ENCODE results near the gene RGL1.

The RGL1 gene

DNA sequence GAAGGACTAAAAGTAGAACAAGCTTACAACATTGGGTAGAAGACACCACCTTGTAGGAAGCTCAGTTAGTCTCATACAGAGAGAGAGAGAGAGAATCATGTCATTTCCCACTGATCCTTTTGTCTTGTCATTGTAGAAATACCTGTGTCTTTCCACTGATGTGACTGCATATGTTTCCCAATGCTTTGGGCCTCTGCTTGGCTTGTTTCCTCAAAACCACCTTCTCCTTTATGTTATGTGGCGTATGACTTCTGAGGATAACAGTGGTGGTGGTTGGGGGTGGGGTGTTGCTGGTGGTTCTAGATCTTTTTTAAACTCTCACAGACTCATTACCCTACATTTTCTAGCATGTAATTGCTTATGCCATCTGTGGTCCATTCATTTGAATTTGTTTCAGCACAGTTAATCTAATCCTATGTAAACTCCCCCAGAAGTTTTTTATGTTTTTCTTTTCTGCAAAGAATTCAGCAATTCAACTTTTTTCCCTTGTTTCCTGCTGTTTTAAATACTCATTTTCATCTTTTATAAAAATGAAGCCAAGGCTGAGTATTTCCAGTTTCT lies 9.3 kb downstream of the RGL1 start:
- H3K9me2 ChIP-seq (ENCODE audit: low read depth, low read length), result no peaks in the 10 kb centered on the region
- H3K9ac ChIP-seq (ENCODE audit: low read length), result no peak overlapping the region
- no peak overlapping the region for H3K27ac ChIP-seq (ENCODE audit: low read depth, low read length, poor library complexity, severe bottlenecking)
- H4K20me1 ChIP-seq (ENCODE audit: insufficient read depth, low read length), result no peaks in the 10 kb centered on the region
- no peaks in the 10 kb centered on the region for H3K9me3 ChIP-seq (ENCODE audit: low read length)
- H3K4me1 ChIP-seq (ENCODE audit: insufficient read depth, low read length, severe bottlenecking), result no peaks in the 10 kb centered on the region
- H2AFZ ChIP-seq (ENCODE audit: low read length), result no peak overlapping the region
- no peak for TF ChIP-seq EZH2 (IDR thresholded peaks at IDR 0.05; ENCODE audit: borderline replicate concordance, low read length)
- TF ChIP-seq, protein P1, sequence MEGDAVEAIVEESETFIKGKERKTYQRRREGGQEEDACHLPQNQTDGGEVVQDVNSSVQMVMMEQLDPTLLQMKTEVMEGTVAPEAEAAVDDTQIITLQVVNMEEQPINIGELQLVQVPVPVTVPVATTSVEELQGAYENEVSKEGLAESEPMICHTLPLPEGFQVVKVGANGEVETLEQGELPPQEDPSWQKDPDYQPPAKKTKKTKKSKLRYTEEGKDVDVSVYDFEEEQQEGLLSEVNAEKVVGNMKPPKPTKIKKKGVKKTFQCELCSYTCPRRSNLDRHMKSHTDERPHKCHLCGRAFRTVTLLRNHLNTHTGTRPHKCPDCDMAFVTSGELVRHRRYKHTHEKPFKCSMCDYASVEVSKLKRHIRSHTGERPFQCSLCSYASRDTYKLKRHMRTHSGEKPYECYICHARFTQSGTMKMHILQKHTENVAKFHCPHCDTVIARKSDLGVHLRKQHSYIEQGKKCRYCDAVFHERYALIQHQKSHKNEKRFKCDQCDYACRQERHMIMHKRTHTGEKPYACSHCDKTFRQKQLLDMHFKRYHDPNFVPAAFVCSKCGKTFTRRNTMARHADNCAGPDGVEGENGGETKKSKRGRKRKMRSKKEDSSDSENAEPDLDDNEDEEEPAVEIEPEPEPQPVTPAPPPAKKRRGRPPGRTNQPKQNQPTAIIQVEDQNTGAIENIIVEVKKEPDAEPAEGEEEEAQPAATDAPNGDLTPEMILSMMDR (IDR thresholded peaks at IDR 0.05; ENCODE audit: low read length), result no peak
- no peaks in the 10 kb centered on the region for H3K79me2 ChIP-seq (ENCODE audit: insufficient read depth, low read length)
- H3F3A ChIP-seq (ENCODE audit: insufficient read depth, low read length), result no peaks in the 10 kb centered on the region
- H3K27me3 ChIP-seq (ENCODE audit: insufficient read depth, low read length), result no peaks in the 10 kb centered on the region
- no peak overlapping the region for H3K4me3 ChIP-seq (ENCODE audit: low read depth, low read length, poor library complexity, severe bottlenecking)
- no peaks in the 10 kb centered on the region for H3K36me3 ChIP-seq (ENCODE audit: insufficient read depth, low read length)
- no peak overlapping the region for H3K4me2 ChIP-seq (ENCODE audit: low read length)

DNA sequence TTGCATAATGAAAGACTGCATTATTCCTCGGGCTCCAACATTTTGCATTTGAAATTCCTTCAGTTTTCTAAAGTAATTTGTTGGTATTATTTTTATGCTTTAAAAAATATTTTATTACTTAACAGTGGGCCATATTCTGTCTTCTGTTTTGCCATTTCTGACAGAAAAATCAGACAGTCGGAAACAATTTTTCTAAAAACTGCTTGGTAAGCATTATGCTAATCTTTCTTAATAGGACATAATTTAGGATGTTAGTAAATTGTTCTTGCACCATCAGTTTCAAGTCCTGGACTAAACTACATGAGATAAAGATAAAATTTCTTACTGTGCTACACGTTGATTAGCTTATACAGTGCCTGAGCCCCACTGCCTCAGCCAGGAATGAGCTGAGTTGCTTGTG lies 11.2 kb downstream of the RGL1 start:
- H3K4me2 ChIP-seq (ENCODE audit: low read length), result no peak overlapping the region

GRCh38 chr1:183817576-183818288 lies 12.8 kb downstream of the RGL1 start:
- H3K9ac ChIP-seq (ENCODE audit: low read length), result no peak overlapping the region
- no peaks in the 10 kb centered on the region for H3F3A ChIP-seq (ENCODE audit: insufficient read depth, low read length)
- no peak overlapping the region for H3K27ac ChIP-seq (ENCODE audit: low read depth, low read length, poor library complexity, severe bottlenecking)
- no peak overlapping the region for H3K4me2 ChIP-seq (ENCODE audit: low read length)
- H3K36me3 ChIP-seq (ENCODE audit: insufficient read depth, low read length), result no peaks in the 10 kb centered on the region
- no peaks in the 10 kb centered on the region for H3K79me2 ChIP-seq (ENCODE audit: insufficient read depth, low read length)
- H3K27me3 ChIP-seq (ENCODE audit: insufficient read depth, low read length), result no peaks in the 10 kb centered on the region
- H3K4me1 ChIP-seq (ENCODE audit: insufficient read depth, low read length, severe bottlenecking), result no peaks in the 10 kb centered on the region
- no peak overlapping the region for H2AFZ ChIP-seq (ENCODE audit: low read length)
- no peaks in the 10 kb centered on the region for H4K20me1 ChIP-seq (ENCODE audit: insufficient read depth, low read length)
- TF ChIP-seq EZH2 (IDR thresholded peaks at IDR 0.05; ENCODE audit: borderline replicate concordance, low read length), result no peak
- TF ChIP-seq, protein P1 (IDR thresholded peaks at IDR 0.05; ENCODE audit: low read length), result no peak
- H3K4me3 ChIP-seq (ENCODE audit: low read depth, low read length, poor library complexity, severe bottlenecking), result no peak overlapping the region
- H3K9me3 ChIP-seq (ENCODE audit: low read length), result no peaks in the 10 kb centered on the region
- no peaks in the 10 kb centered on the region for H3K9me2 ChIP-seq (ENCODE audit: low read depth, low read length)

More for the DNA sequence above, 11.2 kb downstream of the RGL1 start:
- Histone ChIP-seq H3K36me3 (ENCODE audit: insufficient read depth, low read length) (no peaks in the 10 kb centered on the region), H3K4me3 (ENCODE audit: low read depth, low read length, poor library complexity, severe bottlenecking) (no peak overlapping the region), H3F3A (ENCODE audit: insufficient read depth, low read length) (no peaks in the 10 kb centered on the region), H3K9ac (ENCODE audit: low read length) (no peak overlapping the region), H2AFZ (ENCODE audit: low read length) (no peak overlapping the region), H3K9me3 (ENCODE audit: low read length) (no peaks in the 10 kb centered on the region), H3K9me2 (ENCODE audit: low read depth, low read length) (no peaks in the 10 kb centered on the region), H3K27me3 (ENCODE audit: insufficient read depth, low read length) (no peaks in the 10 kb centered on the region), H3K27ac (ENCODE audit: low read depth, low read length, poor library complexity, severe bottlenecking) (no peak overlapping the region), H3K4me1 (ENCODE audit: insufficient read depth, low read length, severe bottlenecking) (no peaks in the 10 kb centered on the region), H4K20me1 (ENCODE audit: insufficient read depth, low read length) (no peaks in the 10 kb centered on the region), H3K79me2 (ENCODE audit: insufficient read depth, low read length) (no peaks in the 10 kb centered on the region)
- no peak for TF ChIP-seq EZH2 (IDR thresholded peaks at IDR 0.05; ENCODE audit: borderline replicate concordance, low read length)
- TF ChIP-seq, protein P1 (IDR thresholded peaks at IDR 0.05; ENCODE audit: low read length), result no peak
